ENCODE data around the gene COBL.

The COBL gene

GRCh38 chr7:51123322-51124019, 193.1 kb downstream of the COBL start:
- Mint-ChIP-seq H3K4me3 (no peak overlapping the region), H3K9me3 (no peaks in the 10 kb centered on the region), H3K36me3 (ENCODE audit: low read depth) (no peaks in the 10 kb centered on the region), H3K27ac (no peak overlapping the region), H3K27me3 (ENCODE audit: low read depth) (no peaks in the 10 kb centered on the region), H3K4me1 (no peaks in the 10 kb centered on the region)
- TF ChIP-seq CTCF (IDR thresholded peaks at IDR 0.05; ENCODE audit: unreplicated experiment in 3 of 3) = no peak

- Mint-ChIP-seq H3K36me3 (ENCODE audit: low read depth) (no peaks in the 10 kb centered on the region), H3K27me3 (ENCODE audit: low read depth) (no peaks in the 10 kb centered on the region), H3K4me3 (no peak overlapping the region), H3K27ac (no peak overlapping the region), H3K4me1 (no peaks in the 10 kb centered on the region), H3K9me3 (peaks cover 7% of the 10 kb centered on the region)
- TF ChIP-seq CTCF (IDR thresholded peaks at IDR 0.05; ENCODE audit: unreplicated experiment in 3 of 3) = no peak
These were observed 194.6 kb downstream of the COBL start for GRCh38 chr7:51121931-51122425.

- Mint-ChIP-seq H3K9me3 (peaks cover 8% of the 10 kb centered on the region), H3K4me3 (no peak overlapping the region), H3K27ac (no peak overlapping the region), H3K36me3 (ENCODE audit: low read depth) (no peaks in the 10 kb centered on the region), H3K27me3 (ENCODE audit: low read depth) (no peaks in the 10 kb centered on the region), H3K4me1 (no peaks in the 10 kb centered on the region)
- TF ChIP-seq CTCF (IDR thresholded peaks at IDR 0.05; ENCODE audit: unreplicated experiment in 3 of 3) = no peak
These were observed 195.4 kb downstream of the COBL start for GRCh38 chr7:51121036-51121790.

GRCh38 chr7:51118628-51119027, 198.0 kb downstream of the COBL start:
- Mint-ChIP-seq H3K36me3 (ENCODE audit: low read depth) (no peaks in the 10 kb centered on the region), H3K27me3 (ENCODE audit: low read depth) (no peaks in the 10 kb centered on the region), H3K4me3 (no peak overlapping the region), H3K9me3 (peaks cover 10% of the 10 kb centered on the region), H3K27ac (no peak overlapping the region), H3K4me1 (no peaks in the 10 kb centered on the region)
- TF ChIP-seq CTCF (IDR thresholded peaks at IDR 0.05; ENCODE audit: unreplicated experiment in 3 of 3) = no peak

GRCh38 chr7:51114501-51114900, 202.1 kb downstream of the COBL start:
- peaks cover 10% of the 10 kb centered on the region for H3K9me3 Mint-ChIP-seq
- H3K27ac Mint-ChIP-seq = no peak overlapping the region
- TF ChIP-seq CTCF (IDR thresholded peaks at IDR 0.05; ENCODE audit: unreplicated experiment in 3 of 3) = no peak
- H3K4me1 Mint-ChIP-seq = no peaks in the 10 kb centered on the region
- H3K4me3 Mint-ChIP-seq = no peak overlapping the region
- H3K27me3 Mint-ChIP-seq (ENCODE audit: low read depth) = no peaks in the 10 kb centered on the region
- H3K36me3 Mint-ChIP-seq (ENCODE audit: low read depth) = no peaks in the 10 kb centered on the region
